PFSK-1 (cell line): Measurements from ENCODE around the gene DDX41.
A peak's percentile ranks its signal among the peaks of the same experiment; 100 is the strongest.

Experiments used
- FOXP2 ChIP-seq: optimal IDR thresholded peaks from 2 replicates; pipeline ENCODE3; 2011; ENCODE audit warnings: borderline replicate concordance, control low read depth, inconsistent platforms; ENCODE audit not compliant: insufficient read depth; ENCODE audit errors: extremely low read length, extremely low read depth
- POLR2AphosphoS5 ChIP-seq: IDR thresholded peaks from 2 replicates; pipeline ENCODE4 v1.6.1; 2012; ENCODE audit warnings: low read depth, mild to moderate bottlenecking, control low read depth, low read length, moderate library complexity
- SIN3A ChIP-seq: IDR thresholded peaks from 2 replicates; pipeline ENCODE4 v1.6.1; 2012; ENCODE audit warnings: mild to moderate bottlenecking, low read length, moderate library complexity, borderline replicate concordance; ENCODE audit not compliant: insufficient read depth
- TAF1 ChIP-seq: IDR thresholded peaks from 2 replicates; pipeline ENCODE4 v1.6.1; 2012; ENCODE audit warnings: low read length, control low read depth, borderline replicate concordance; ENCODE audit not compliant: insufficient read depth
- TF ChIP-seq, protein P1 (sequence below), 2 experiments: IDR thresholded peaks; 2 replicates each; pipeline versions ENCODE4 v1.6.1 to v1.8.0; 2011 to 2012; ENCODE audit warnings: low read depth in 2 of 2, low read length in 2 of 2, control low read depth in 1 of 2, inconsistent platforms in 1 of 2, mild to moderate bottlenecking in 1 of 2, moderate library complexity in 1 of 2; ENCODE audit not compliant: insufficient read depth in 1 of 2

Gene DDX41

DNA sequence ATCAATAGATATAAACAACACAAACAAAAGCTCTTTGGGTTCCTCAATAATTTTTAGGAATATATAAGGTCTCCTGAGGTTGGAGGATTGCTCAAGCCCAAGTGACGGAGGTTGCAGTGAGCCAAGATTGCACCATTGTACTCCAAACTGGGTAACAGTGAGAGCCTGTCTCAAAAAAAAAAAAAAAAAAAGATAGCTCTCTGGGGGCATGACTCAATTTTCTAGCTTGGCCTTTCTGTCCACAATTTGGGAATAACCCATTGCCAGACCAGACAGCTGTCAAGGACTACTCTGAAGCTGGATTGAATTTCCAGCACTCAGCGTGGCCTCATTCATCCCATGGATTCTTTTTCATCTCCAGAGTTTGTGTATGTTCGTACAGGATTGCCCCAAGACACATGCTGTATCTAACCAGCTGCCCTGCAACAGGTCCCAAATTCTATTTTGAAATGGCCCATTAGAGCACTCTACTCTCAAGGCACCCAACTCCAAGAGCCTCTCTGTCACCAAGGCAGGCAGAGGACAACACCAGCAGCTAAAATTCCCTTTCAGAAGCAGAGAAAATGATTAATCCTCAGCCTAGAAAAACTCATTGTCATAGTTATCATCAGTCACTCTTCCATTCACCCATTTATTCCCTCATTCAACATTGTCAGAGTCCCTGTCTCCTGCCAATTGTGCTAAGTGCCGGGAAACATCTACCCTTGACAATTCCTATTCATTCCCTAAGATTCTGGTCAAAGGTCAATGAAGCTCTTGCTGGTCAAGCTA is 28.9 kb upstream of the DDX41 start:
- TF ChIP-seq FOXP2 (no peak), TAF1 (no peak), SIN3A (0 out of 2 replicates have a peak, but pooled peaks have one; percentile 21), POLR2AphosphoS5 (no peak)
- TF ChIP-seq, protein P1, sequence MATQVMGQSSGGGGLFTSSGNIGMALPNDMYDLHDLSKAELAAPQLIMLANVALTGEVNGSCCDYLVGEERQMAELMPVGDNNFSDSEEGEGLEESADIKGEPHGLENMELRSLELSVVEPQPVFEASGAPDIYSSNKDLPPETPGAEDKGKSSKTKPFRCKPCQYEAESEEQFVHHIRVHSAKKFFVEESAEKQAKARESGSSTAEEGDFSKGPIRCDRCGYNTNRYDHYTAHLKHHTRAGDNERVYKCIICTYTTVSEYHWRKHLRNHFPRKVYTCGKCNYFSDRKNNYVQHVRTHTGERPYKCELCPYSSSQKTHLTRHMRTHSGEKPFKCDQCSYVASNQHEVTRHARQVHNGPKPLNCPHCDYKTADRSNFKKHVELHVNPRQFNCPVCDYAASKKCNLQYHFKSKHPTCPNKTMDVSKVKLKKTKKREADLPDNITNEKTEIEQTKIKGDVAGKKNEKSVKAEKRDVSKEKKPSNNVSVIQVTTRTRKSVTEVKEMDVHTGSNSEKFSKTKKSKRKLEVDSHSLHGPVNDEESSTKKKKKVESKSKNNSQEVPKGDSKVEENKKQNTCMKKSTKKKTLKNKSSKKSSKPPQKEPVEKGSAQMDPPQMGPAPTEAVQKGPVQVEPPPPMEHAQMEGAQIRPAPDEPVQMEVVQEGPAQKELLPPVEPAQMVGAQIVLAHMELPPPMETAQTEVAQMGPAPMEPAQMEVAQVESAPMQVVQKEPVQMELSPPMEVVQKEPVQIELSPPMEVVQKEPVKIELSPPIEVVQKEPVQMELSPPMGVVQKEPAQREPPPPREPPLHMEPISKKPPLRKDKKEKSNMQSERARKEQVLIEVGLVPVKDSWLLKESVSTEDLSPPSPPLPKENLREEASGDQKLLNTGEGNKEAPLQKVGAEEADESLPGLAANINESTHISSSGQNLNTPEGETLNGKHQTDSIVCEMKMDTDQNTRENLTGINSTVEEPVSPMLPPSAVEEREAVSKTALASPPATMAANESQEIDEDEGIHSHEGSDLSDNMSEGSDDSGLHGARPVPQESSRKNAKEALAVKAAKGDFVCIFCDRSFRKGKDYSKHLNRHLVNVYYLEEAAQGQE (IDR thresholded peaks at IDR 0.05; ENCODE audit: insufficient read depth in 1 of 2, low read depth in 2 of 2, low read length in 2 of 2) = no peak

DNA sequence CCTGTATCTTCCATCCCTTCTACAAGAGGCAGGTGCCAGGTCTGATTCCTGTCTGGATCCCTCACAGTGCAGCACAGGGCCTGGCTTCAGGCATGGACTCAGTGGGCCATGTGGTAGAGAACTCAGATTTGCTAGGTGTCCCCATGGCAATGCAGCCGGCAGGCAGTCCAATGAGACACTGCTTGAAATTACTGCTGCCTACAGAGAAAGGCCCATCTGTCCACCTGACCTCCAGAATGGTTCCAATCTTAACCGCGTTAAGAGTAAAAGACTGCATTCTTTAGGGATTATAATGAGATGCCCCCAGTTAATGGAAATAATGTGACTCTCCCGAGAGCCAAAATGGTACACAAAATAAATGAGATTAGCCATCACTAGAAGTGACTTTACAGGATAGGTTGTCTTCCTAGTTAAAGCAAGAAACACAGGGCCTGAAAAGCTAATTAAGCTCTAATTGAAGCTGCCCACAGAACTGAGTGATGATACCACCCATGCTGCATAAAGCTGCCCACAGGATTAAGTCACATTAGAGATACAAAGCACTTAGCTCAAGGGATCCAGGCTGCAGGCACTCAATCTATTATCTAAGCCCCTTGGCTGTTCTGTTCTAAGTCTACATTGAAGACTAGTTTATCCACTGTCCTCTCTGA is 26.2 kb upstream of the DDX41 start:
- TF ChIP-seq SIN3A (no peak), FOXP2 (no peak), TAF1 (no peak), POLR2AphosphoS5 (no peak)
- TF ChIP-seq, protein P1 (IDR thresholded peaks at IDR 0.05; ENCODE audit: insufficient read depth in 1 of 2, low read depth in 2 of 2, low read length in 2 of 2) = no peak

DNA sequence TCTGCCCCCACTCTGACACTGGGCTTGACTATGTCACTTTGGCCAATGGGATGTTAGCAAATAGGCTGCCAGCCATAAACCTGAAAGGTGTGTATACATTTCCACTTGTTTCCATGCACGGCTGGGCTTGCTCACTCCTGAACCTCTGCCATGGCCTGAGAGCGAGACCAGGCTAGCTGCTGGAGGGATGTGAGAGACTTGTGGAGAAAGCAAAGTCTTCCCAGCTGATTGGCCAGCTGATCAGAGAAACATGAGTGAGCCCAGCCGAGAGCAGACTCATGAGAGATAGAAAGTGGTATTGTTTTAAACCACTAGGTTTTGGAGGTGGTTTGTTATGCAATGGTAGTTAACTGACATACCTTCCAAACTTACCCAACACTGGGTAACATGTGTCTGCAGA is 23.7 kb upstream of the DDX41 start:
- TF ChIP-seq SIN3A = no peak
- TF ChIP-seq, protein P1 (IDR thresholded peaks at IDR 0.05; ENCODE audit: insufficient read depth in 1 of 2, low read depth in 2 of 2, low read length in 2 of 2) = no peak
- TF ChIP-seq TAF1 = no peak
- TF ChIP-seq FOXP2 = no peak
- TF ChIP-seq POLR2AphosphoS5 = no peak

DNA sequence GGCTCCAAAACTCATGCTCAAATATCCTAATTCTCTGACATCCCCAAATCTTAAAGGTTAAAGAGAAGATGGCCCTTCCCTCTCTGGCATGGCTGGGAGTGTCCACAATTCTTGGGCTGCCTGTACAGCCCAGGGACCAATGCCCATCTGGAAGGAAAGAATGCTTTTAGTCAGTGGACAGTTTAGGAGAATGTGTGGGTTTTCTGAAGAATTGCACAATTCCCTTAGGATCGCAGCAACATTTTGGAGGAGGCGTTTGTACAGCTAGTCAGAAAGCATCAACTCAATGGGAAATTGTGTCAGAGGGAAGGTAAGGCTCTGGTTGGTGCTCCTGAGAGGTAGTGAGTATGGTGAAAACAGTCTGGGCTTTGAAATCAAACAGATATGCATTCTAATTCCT is 22.6 kb upstream of the DDX41 start:
- TF ChIP-seq POLR2AphosphoS5 (no peak), SIN3A (no peak), FOXP2 (no peak)

DNA sequence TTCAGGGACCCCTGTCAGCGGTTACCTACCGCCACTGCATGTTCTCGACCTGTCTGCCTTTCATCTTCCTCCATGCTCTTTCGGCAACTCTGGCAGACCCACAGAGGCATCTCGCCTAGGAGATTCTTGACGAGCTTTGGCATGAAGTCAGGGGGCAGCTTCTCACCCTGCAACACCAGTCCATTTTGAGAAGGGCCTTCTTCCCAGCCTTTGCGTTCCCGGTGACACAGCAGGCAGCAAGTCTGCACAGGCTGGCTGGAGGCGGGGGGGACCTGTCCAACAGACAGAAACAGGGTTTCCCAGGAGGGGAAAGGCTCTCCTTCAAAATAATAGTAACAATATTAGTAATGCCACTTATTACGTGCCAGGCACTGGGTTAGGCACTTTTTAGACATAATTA is 22.1 kb upstream of the DDX41 start:
- TF ChIP-seq, protein P1 (IDR thresholded peaks at IDR 0.05; ENCODE audit: insufficient read depth in 1 of 2, low read depth in 2 of 2, low read length in 2 of 2) = no peak
- TF ChIP-seq POLR2AphosphoS5 (no peak), FOXP2 (no peak), TAF1 (no peak), SIN3A (no peak)
